ENCODE measurements around the gene ASCC2.
A peak's percentile ranks its signal among the peaks of the same experiment; 100 is the strongest.
"Not testable (repeated sequence)": the region's sequence is repeated elsewhere in the genome, so short reads cannot be mapped to it uniquely, and the experiment has no call there.

Gene ASCC2

DNA sequence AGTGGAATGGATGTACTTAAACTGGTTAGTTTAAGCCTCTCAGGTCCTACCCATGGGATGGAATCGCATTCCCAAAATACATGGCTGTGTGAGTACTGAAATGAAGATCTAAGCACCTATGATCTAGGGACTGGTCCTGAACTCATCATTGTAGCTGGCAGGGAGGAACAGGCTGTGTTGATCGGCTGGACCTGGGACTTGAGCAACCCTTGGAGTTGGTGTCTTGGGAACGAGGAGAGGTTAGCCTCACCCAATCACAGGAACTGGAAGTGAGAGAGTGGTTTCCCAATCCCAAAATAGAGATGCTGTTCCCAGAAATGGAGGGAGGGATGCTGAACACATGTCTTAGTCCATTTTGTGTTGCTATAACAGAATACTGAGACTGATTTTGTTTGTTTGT is 16.4 kb upstream of the ASCC2 start:
- no peak for DNase-seq

GRCh38 chr22:29848111-29848510 is 10.0 kb upstream of the ASCC2 start:
- DNase-seq = no peak

- no peak for DNase-seq
Measured at GRCh38 chr22:29846290-29846689, 8.2 kb upstream of the ASCC2 start.

DNA sequence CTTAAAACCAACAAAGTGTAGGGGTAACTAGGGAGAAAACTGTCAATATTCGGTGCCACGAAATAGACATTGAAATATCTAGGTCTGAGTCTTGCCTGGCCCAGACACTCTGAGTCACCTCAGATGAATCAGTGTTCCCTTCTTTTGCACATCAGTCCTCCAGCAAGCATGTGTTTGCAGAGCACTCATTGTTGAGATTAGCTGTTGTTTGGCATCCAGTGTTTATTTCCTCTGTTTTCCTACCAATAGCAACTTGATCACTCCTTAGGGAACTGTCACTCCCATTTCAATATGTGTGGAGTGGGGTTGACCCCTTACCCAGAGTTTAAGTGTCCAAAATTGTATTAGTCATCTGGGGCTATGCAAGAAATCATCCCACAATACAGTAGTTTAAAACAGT is 4.7 kb upstream of the ASCC2 start:
- DNase-seq = no peak

DNA sequence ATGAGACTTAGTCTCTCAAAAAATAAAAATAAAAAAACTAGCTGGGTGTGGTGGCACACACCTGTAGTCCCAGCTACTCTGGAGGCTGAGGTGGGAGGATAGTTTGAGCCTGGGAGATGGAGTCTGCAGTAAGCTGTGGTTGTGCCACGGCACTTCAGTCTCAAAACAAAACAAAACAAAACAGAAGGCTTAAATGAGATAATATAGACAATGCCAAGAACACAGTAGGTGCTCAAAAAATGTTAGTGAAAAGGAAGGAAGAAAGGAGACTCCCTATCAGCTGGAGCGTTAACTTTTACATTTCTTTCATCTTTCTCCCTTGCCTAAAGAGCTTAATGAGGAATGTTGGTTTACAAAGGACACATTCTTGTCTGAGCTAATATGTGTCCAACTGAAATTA is 4.1 kb upstream of the ASCC2 start:
- DNase-seq = no peak

- no peak for DNase-seq
Measured at GRCh38 chr22:29840498-29840897, 2.4 kb upstream of the ASCC2 start.

DNA sequence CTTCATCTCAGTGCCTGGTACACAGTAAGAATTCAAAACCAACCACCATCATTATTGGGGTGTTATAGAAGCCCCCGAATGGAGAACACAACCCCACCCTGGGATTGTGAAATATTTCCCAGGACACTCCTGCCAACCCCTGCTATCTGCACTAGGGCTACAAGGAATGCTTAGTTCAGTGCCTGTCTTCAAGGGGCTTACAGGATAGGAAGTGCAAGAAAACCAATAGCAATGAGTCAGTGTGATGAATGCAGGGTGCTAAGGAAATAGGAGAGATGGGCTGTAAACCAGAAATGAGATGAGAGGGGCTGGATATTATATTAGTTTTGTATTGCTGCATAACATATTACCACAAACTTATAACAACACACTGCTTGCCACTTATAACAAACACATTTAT is 965 bp upstream of the ASCC2 start:
- no peak for DNase-seq

DNA sequence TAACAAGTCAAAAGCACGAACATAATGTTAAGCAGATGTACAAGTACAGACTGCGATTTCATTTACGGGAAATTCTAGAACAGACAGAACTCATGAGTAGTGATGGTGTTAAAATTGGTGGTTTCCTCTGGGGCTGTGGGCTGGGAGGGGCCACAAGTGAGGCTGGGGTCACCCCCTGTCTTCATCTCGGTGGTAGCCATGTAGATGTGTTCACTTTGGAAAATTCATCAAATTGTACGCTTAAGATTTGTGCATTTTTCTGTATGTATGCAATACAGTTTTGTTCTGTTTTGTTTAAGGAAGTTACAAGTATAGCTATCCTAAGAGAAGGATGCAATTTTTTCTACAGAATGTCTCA is 504 bp upstream of the ASCC2 start:
- DNase-seq = peak; percentile 63

DNA sequence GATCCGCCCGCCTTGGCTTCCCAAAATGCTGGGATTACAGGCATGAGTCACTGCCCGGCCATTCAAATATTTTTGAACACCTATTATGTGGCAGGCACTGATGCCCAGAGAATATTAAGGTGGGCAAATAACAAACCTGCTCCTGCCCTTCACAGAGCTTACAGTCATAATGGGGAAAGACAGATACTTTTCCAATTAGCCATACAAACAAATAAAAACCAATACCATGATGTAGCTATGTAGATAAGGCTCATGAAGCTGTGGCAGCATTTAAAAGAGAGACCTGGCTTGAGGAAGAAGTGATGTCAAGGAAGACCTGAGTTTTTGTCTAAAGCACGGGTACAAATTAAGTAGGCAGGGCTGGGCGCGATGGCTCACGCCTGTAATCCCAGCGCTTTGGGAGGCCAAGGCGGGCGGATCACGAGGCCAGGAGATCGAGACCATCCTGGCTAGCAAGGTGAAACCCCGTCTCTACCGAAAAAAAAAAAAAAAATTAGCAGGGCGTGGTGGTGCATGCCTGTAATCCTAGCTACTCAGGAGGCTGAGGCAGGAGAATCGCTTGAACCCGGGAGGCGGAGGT is 1.2 kb downstream of the ASCC2 start:
- DNase-seq = not testable (repeated sequence)

DNA sequence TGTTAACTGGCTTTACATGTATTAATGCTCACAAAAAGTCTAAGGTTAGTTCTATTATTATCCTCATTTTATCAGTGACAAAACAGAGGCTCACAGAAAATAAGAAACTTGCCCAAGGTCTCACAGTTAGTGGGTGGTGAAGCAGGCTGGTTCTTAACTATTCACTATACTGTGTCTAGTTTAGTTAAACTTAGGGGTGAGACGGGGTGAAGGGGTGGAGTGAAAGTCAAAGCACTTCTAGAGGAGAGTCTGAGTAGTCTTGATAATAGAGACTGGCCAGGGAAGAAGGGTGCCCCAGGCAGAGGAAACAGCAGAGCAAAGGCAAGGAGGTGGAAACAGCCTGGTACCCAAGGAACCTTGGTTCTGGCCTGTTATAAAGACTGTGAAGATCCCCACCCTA is 4.0 kb downstream of the ASCC2 start:
- no peak for DNase-seq

DNA sequence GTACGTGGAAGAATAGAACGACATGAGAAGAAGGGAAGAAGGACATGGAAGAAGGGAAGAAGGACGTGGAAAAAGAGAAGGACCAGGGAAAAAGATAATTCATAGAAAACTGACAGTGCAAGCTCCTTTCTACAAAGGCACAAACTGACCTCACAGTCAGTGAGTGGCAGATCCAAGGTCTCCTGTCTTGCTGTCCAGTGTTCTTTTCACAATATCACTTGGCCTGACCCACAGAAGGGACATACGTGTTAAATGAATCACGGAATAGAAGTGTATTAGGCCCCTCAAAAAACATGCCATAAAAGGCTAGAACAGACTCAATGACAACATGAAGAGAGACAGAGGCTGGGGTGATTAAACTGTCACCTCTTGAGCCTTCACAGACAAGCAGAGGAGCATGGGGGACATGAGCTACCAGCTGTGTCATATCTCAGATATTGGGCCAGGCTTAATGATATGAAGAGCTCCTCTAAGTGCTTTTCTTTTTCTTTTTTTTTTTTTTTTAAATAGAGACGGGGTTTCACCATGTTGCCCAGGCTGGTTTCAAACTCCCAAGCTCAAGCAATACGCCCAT is 4.6 kb downstream of the ASCC2 start:
- DNase-seq = no peak

DNA sequence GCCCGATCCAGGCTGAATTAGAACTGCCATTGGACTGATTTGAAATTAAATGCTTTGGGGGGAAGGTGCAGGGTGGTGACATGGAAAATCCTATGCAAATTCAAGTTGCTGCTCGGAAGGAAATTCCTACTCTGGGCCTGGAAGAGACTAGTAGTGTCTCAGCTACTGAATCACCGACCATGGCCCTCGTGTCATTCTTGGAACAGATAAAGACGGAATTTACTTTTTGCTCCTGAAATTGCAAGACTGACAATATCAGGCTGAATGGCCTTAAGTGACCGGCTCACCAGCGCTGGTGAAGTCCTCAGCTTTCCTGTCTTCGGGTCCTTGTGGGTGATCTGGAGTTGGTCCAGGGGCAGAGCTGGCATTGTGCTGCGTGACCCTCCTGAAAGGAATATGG is 6.1 kb downstream of the ASCC2 start:
- DNase-seq = no peak

- no peak for DNase-seq
Measured at GRCh38 chr22:29831186-29831921, 6.7 kb downstream of the ASCC2 start.

- DNase-seq = no peak
Measured at GRCh38 chr22:29830585-29830984, 7.5 kb downstream of the ASCC2 start.

GRCh38 chr22:29827726-29828125 is 10.3 kb downstream of the ASCC2 start:
- DNase-seq = not testable (repeated sequence)

GRCh38 chr22:29827091-29827490 is 11.0 kb downstream of the ASCC2 start:
- no peak for DNase-seq

GRCh38 chr22:29825578-29825977 is 12.5 kb downstream of the ASCC2 start:
- no peak for DNase-seq

- DNase-seq = no peak
Measured at GRCh38 chr22:29824677-29825076, 13.4 kb downstream of the ASCC2 start.

- DNase-seq = no peak
Measured at GRCh38 chr22:29821291-29822016, 16.6 kb downstream of the ASCC2 start.

DNA sequence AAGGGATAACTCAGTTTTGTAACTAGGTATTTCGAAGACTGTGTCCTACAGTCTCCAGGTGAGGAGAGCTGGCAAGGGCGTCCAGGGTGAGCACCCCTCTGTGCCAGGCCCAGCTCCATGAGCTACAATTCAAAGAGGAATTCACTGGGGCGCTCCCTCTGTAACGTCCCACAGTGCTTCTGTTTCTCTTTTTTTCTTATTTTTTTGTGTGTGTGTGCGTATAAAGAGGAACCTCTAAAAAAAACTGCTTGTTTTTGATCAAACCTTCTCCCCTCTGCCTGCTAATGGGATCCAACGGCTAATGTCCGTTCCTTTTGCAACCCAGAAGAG is 17.1 kb downstream of the ASCC2 start:
- DNase-seq = no peak

DNA sequence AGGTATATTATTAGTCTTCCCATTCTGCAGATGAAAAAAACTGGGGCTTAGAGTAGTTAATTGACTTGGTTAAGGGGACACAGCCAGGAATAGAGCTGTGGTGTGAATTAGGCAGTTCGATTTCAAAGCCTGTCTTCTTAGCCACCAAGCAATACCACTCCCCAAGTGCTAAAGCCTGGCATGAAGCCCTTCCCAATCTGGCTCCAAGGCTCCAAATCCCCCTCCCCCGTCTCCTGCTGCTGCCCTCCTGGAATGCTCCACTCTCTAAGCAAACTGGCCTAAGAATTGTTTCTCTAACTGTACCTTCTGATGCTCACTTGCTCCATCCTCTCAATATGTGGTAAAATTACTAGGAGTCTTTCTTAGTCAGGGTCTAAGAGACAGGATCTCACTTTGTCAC is 18.6 kb downstream of the ASCC2 start:
- no peak for DNase-seq

- DNase-seq = no peak
Measured at GRCh38 chr22:29817724-29818123, 20.4 kb downstream of the ASCC2 start.

GRCh38 chr22:29816980-29817379 is 21.1 kb downstream of the ASCC2 start:
- DNase-seq = no peak

DNA sequence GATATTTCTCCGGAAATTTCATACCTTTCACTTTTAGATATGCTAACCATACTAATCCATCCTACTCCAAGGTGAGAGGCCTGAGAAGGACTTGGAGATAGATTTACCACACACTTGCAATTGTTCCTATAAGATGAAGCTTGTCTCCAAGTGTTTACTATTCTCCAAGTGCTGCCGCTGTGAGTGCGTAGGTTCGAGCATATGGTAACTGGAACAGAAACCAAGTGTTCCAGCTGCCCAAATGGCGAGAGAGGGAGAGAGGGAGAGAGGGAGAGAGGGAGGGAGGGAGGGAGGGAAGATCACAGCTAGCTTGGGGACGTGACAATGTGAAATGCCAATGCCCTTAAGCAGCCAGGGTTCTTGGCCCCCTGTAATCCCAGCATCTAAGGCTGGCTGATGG is 21.5 kb downstream of the ASCC2 start:
- no peak for DNase-seq

All from activated effector memory CD4-positive, alpha-beta T cell treated with anti-CD3 and anti-CD28 coated beads, Interleukin-2, amount 50 U/mL, for 16 hours (primary cell).